ENCODE data around the gene CAMK1D.
"Not testable (repeated sequence)": the region's sequence is repeated elsewhere in the genome, so short reads cannot be mapped to it uniquely, and the experiment has no call there.

The CAMK1D gene

GRCh38 chr10:12735843-12736462, 386.6 kb downstream of the CAMK1D start:
- DNase-seq, result no peak

GRCh38 chr10:12740813-12741212, 391.5 kb downstream of the CAMK1D start:
- no peak for DNase-seq

- no peak for DNase-seq
Measured at GRCh38 chr10:12741360-12741804, 392.0 kb downstream of the CAMK1D start.

- DNase-seq, result no peak
Measured at GRCh38 chr10:12742771-12743170, 393.4 kb downstream of the CAMK1D start.

- not testable (repeated sequence) for DNase-seq
Measured at GRCh38 chr10:12743466-12743865, 394.1 kb downstream of the CAMK1D start.

- DNase-seq, result no peak
Measured at GRCh38 chr10:12743941-12744340, 394.6 kb downstream of the CAMK1D start.

GRCh38 chr10:12748186-12748585, 398.8 kb downstream of the CAMK1D start:
- DNase-seq, result no peak

GRCh38 chr10:12749760-12750478, 400.6 kb downstream of the CAMK1D start:
- DNase-seq, result no peak

- no peak for DNase-seq
Measured at GRCh38 chr10:12750526-12751201, 401.3 kb downstream of the CAMK1D start.

- no peak for DNase-seq
Measured at GRCh38 chr10:12755075-12755474, 405.7 kb downstream of the CAMK1D start.

GRCh38 chr10:12757351-12757750, 408.0 kb downstream of the CAMK1D start:
- DNase-seq, result no peak

- no peak for DNase-seq
Measured at GRCh38 chr10:12758271-12758670, 408.9 kb downstream of the CAMK1D start.

GRCh38 chr10:12766223-12766622, 416.9 kb downstream of the CAMK1D start:
- no peak for DNase-seq

GRCh38 chr10:12768156-12769100, 419.1 kb downstream of the CAMK1D start:
- no peak for DNase-seq

GRCh38 chr10:12769323-12770044, 420.1 kb downstream of the CAMK1D start:
- no peak for DNase-seq

GRCh38 chr10:12771981-12772760, 422.8 kb downstream of the CAMK1D start:
- no peak for DNase-seq

- DNase-seq, result no peak
Measured at GRCh38 chr10:12772797-12773587, 423.6 kb downstream of the CAMK1D start.

- no peak for DNase-seq
Measured at GRCh38 chr10:12774204-12774894, 425.0 kb downstream of the CAMK1D start.

GRCh38 chr10:12777840-12778585, 428.7 kb downstream of the CAMK1D start:
- DNase-seq, result no peak

Measured in Kasumi-1 (cell line).